Esophagus squamous epithelium (tissue), 4 donors: ENCODE measurements around the gene MCOLN2.

Experiments
- CTCF ChIP-seq, 6 experiments: fragments of 450-650 bp in 4 of 6; fragments of 200-600 bp in 2 of 6; sonication (generic) in 2 of 6; IDR thresholded peaks; one replicate each; pipeline ENCODE4 v1.5.1; 2016 to 2019; ENCODE audit warnings: antibody characterized with exemption in 6 of 6, mild to moderate bottlenecking in 4 of 6, moderate library complexity in 4 of 6
- POLR2A ChIP-seq, 4 donors: fragments of 450-650 bp; IDR thresholded peaks; one replicate each; pipeline ENCODE4 v1.6.1; 2017; ENCODE audit warnings: antibody characterized with exemption in 4 of 4, mild to moderate bottlenecking in 4 of 4, moderate library complexity in 3 of 4

GRCh38 chr1:84963021-84963420 is 33.9 kb downstream of the MCOLN2 start:
- TF ChIP-seq POLR2A (IDR thresholded peaks at IDR 0.05) = no peak
- TF ChIP-seq CTCF (IDR thresholded peaks at IDR 0.05) = no peak
